Esophagus muscularis mucosa (tissue), 3 donors: ENCODE results near the gene RIT1.

Experiments
- CTCF ChIP-seq, 3 experiments: fragments of 200-600 bp in 2 of 3; fragments of 450-650 bp in 1 of 3; sonication (generic) in 2 of 3; IDR thresholded peaks; one replicate each; pipeline ENCODE4 v1.5.1; 2017 to 2019; ENCODE audit warnings: antibody characterized with exemption in 3 of 3, mild to moderate bottlenecking in 2 of 3, moderate library complexity in 1 of 3
- POLR2A ChIP-seq: fragments of 450-650 bp; IDR thresholded peaks from one replicate; pipeline ENCODE4 v1.6.1; 2017; ENCODE audit warnings: antibody characterized with exemption, moderate library complexity, mild to moderate bottlenecking, low read depth
- POLR2AphosphoS5 ChIP-seq, 2 donors: sonication (generic); formaldehyde crosslinking; IDR thresholded peaks; one replicate each; pipeline ENCODE4 v1.6.1; 2017; ENCODE audit warnings: antibody characterized with exemption in 2 of 2

- TF ChIP-seq CTCF (IDR thresholded peaks at IDR 0.05) (no peak), POLR2A (no peak), POLR2AphosphoS5 (IDR thresholded peaks at IDR 0.05) (no peak)
Observed at GRCh38 chr1:155867766-155868165, 43.4 kb downstream of the RIT1 start.
